ENCODE measurements around the gene PPP1R3A.

- no peak for TF ChIP-seq CTCF (conservative IDR thresholded peaks at IDR 0.05 in 1 of 2, IDR thresholded peaks at IDR 0.05 in 1 of 2; ENCODE audit: extremely low read depth in 1 of 2, insufficient read depth in 1 of 2, low read depth in 1 of 2, low read length in 2 of 2)
- TF ChIP-seq EZH2 (IDR thresholded peaks at IDR 0.05; ENCODE audit: borderline replicate concordance, low read length): no peak
Measured at GRCh38 chr7:113953553-113953952, 34.7 kb upstream of the PPP1R3A start.

Measured in mammary epithelial cell (primary cell).